ENCODE data around the gene RAB40C. TPM values are rescaled to one million over a fixed set of nuclear protein-coding genes. Genes with fewer than 3 reads are reported as not detected.
A peak's percentile ranks its signal among the peaks of the same experiment; 100 is the strongest.

RAB40C gene
- total RNA-seq, 1 experiment from 2014 or later: 22.5 TPM

- TF ChIP-seq NFYB (CRISPR knock-in tag; conservative IDR thresholded peaks at IDR 0.05; ENCODE audit: low read depth): no peak
- TF ChIP-seq AFF4 (CRISPR knock-in tag; IDR thresholded peaks at IDR 0.05; ENCODE audit: borderline replicate concordance): no peak
- TF ChIP-seq MYBL2 (CRISPR knock-in tag; IDR thresholded peaks at IDR 0.05): no peak
- TF ChIP-seq NR3C1 (CRISPR knock-in tag; conservative IDR thresholded peaks at IDR 0.05; ENCODE audit: low read depth): no peak
- TF ChIP-seq CBFB (CRISPR knock-in tag; IDR thresholded peaks at IDR 0.05; ENCODE audit: low read depth): no peak
- no peak for TF ChIP-seq ZNF512 (CRISPR knock-in tag; IDR thresholded peaks at IDR 0.05; ENCODE audit: borderline replicate concordance)
- TF ChIP-seq CREB1 (CRISPR knock-in tag; IDR thresholded peaks at IDR 0.05): no peak
- TF ChIP-seq SMAD4 (CRISPR knock-in tag; IDR thresholded peaks at IDR 0.05): no peak
- TF ChIP-seq HMGA2 (CRISPR knock-in tag; IDR thresholded peaks at IDR 0.05): no peak
- no peak for TF ChIP-seq ERG (CRISPR knock-in tag; IDR thresholded peaks at IDR 0.05)
- no peak for TF ChIP-seq NR1H2 (CRISPR knock-in tag; IDR thresholded peaks at IDR 0.05)
- no peak for TF ChIP-seq ZNF138 (CRISPR knock-in tag; conservative IDR thresholded peaks at IDR 0.05)
- TF ChIP-seq OVOL2 (CRISPR knock-in tag; IDR thresholded peaks at IDR 0.05; ENCODE audit: borderline replicate concordance): no peak
- no peak for TF ChIP-seq FOXP4 (CRISPR knock-in tag; IDR thresholded peaks at IDR 0.05)
- TF ChIP-seq ELF4 (CRISPR knock-in tag; IDR thresholded peaks at IDR 0.05; ENCODE audit: low read depth): no peak
- TF ChIP-seq NR2C2 (CRISPR knock-in tag; IDR thresholded peaks at IDR 0.05): no peak
- no peak for TF ChIP-seq ESRRA (CRISPR knock-in tag; IDR thresholded peaks at IDR 0.05; ENCODE audit: borderline replicate concordance)
- POLR2A ChIA-PET: interaction anchor here (1.2 kb wide), 1 partner anchor 19 kb away, joined by 3 read pairs; no protein-coding TSS in a partner anchor
- peaks cover 27% of the 10 kb centered on the region for H3K4me1 Mint-ChIP-seq
- H3K27ac Mint-ChIP-seq: peak overlapping the region; percentile 95
- no peaks in the 10 kb centered on the region; the same call in 1 of the 2 replicates for H3K27me3 Mint-ChIP-seq (ENCODE audit: low read depth)
- CTCF ChIA-PET: interaction anchor here (1.2 to 1.7 kb wide), 3 partner anchors 8 to 35 kb away, joined by 3 to 6 read pairs (median 6); no protein-coding TSS in a partner anchor
- DNase-seq (ENCODE audit: low spot score) (no peak), ATAC-seq (no peak)
- H3K36me3 Mint-ChIP-seq: no peaks in the 10 kb centered on the region
- H3K4me3 Mint-ChIP-seq: peak overlapping the region; percentile 85
- no peaks in the 10 kb centered on the region for H3K9me3 Mint-ChIP-seq
Observed at GRCh38 chr16:568401-569258, 21.2 kb upstream of the RAB40C start.

Data from WTC11 (cell line).